HuH-7 (cell line): ENCODE data around the gene LKAAEAR1.

ENCODE experiments used
- DNase-seq: peaks from one replicate; pipeline ENCODE4 v3.0.0; 2011; ENCODE audit warnings: low spot score

The LKAAEAR1 gene

GRCh38 chr20:64037199-64037497 is 47.0 kb downstream of the LKAAEAR1 start:
- no peak for DNase-seq

DNA sequence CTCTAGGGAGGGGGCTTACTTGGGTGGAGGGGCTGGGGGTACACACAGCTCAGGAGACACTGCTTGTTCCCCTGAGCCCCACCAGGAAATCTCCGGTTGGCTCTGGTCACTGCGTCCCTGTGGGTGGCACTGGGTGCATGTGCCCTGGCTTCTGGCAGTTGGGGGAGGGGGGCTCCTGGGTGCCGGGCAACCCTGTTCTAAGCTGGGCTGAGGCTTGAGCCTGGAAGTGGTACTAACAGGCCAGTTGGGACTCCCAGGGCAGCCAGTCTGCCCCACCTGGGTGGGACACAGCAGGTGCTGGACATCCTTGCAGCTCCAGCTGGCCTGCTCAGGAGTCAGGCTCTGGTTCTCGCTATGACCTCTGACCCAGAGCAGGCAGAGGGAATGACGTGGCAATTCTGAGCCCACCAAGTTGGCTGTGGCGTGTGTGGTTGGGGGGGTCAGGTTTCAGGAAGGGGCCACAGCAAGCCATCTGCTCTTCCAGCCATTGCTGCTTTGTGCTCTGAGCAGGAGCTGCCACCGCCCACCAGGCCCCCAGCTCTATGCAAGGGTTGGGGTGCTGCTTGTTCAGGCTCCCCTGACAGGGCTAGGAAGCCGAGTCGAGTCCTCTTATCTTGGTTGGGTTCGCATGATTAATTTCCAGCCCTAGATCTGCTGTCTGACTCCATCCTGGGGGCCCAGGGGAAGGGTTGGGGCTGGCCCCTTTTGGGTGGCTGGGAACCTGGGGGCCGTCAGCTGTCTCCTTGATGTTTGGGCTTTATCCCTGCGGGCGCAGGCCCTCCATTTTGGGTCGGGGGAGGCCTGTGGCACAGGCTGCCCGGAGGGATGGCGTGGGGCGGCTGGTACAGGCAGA is 47.6 kb downstream of the LKAAEAR1 start:
- DNase-seq: no peak

DNA sequence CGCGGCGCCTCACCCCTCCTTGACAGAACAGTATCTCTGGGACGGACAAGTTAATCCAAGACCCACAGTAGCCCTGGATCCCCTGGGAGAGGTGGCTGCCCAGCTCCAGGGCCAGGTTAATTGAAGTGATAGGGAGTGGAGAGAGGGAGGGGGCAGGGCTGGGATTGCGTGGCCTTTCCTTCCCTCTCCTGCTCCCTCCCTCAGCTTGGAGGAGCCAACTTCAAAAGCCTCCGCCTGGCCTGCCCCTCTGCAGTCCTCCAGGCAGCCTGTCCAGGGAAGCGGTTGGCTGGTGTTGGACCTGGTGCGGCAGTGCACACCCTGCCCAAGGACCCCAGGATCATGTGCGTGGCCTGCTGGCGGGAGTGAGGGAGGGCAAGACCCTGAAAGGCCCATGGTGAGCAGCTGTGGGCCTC is 48.3 kb downstream of the LKAAEAR1 start, which contains the start of gene C20orf204:
C20orf204 (plus strand) TSS at position 250 of the 413 bp plus-strand sequence; CDS start at position 392, 142 bp downstream.
- DNase-seq: no peak

- no peak for DNase-seq
Observed at GRCh38 chr20:64035066-64035932, 48.9 kb downstream of the LKAAEAR1 start.

DNA sequence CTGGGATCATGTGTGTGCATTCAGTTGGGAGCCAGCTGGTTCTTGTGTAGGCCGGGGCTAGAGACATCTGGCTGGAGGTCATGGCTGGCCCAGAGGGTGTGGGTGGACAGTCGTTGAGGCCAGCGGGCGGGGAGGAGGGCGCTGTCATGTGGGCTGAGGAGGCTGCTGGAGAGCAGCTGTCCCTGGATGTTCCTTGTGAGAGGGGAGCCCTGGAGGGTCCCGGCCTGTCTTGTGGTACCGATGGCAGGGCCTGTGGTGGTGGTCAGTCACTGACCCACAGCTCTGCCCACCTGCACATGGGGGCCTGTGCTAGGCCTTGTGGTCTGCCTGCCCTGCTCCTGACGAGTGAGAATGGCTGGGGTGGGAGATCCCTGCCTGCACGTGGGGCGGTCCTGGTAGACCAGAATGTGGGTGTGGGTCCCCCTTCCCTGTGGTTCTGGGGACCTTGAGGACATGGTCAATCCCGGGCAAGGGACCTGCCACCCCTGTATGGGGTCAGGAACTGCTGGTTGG is 50.2 kb downstream of the LKAAEAR1 start:
- DNase-seq: no peak
